Esophagus mucosa (tissue), 1 donor: Measurements from ENCODE around the gene SMC1B. TPM values are rescaled to one million over a fixed set of nuclear protein-coding genes. Genes with fewer than 3 reads are reported as not detected.
"Not testable (repeated sequence)": the region's sequence is repeated elsewhere in the genome, so short reads cannot be mapped to it uniquely, and the experiment has no call there.

ENCODE experiments used
- ATAC-seq: fragments of 200-7000 bp; cut with Tn5 transposase; one replicate; pipeline ENCODE4 v1.9.1; 2020
- total RNA-seq: library from RNA; stranded (reverse); gene quantifications from one replicate; pipeline ENCODE4 v1.2.4, GENCODE V29; 2023
- donor health status: DM: yes; HTN: yes; CAD: no.

SMC1B gene
- total RNA-seq, 1 donor from 2014 or later = not detected

- ATAC-seq = no peak
These were observed 73.1 kb downstream of the SMC1B start for GRCh38 chr22:45340323-45340722.

GRCh38 chr22:45338795-45339194, 74.6 kb downstream of the SMC1B start:
- no peak for ATAC-seq

DNA sequence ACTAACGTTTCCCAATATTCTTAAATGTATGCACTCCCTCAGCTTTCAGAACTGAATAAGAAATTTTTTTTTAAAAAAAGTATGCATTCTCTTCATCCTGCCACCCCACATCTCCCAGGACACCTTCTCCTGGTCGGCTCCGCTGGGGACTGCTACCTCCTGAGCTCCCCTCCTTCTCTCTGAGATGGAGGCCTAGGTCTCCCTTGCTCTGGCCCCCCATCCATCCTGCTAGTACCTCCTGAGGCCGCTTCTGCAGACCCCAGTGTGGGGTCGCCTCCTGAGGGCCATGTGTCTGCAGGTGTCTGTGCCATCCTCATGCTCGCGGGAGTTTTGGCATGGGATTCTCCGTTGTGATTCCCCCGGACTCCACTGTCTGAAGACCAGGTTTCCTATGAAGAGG, 75.9 kb downstream of the SMC1B start:
- no peak for ATAC-seq

- no peak for ATAC-seq
These were observed 76.4 kb downstream of the SMC1B start for GRCh38 chr22:45336971-45337431.

- ATAC-seq = no peak
These were observed 77.4 kb downstream of the SMC1B start for GRCh38 chr22:45335854-45336522.

DNA sequence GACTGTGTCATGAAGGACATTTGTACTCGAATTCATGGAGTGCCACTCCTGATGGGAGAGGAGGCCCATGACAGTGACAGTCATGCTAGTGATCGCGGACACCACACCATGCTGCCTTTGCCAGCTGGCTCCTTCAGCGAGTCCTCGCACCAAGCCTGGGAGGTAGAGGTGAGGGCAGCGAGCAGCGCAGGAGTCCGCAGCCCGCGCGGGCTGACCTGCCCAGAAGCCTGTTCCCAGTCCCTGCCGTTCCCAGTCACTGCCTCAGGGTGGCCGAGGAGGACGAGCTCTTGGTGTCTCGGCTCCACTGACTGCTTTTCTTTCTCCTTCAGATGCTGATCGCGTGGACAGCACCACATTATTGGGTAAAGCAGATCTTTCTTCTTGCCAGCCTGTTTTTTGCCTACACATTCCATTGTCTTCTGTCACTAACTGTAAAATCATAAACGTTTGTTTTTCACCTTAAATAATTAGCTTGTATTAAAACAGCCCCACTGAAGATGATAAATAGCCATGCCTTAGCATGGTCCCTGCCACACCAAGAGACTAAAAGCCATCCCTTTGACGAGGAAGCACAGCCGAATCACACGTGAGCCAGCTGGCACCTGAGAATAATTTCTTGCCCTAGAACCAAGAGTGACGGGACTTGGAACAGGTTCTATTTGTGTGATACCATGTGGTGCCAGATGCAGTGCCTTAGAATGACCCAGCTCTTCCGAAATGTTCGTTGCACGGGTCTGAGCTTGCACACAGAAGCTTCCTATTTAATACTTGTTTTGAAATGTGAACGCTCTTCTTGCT, 78.2 kb downstream of the SMC1B start:
- peak; percentile 66 for ATAC-seq

GRCh38 chr22:45334528-45334927, 78.9 kb downstream of the SMC1B start:
- ATAC-seq = peak; percentile 48

DNA sequence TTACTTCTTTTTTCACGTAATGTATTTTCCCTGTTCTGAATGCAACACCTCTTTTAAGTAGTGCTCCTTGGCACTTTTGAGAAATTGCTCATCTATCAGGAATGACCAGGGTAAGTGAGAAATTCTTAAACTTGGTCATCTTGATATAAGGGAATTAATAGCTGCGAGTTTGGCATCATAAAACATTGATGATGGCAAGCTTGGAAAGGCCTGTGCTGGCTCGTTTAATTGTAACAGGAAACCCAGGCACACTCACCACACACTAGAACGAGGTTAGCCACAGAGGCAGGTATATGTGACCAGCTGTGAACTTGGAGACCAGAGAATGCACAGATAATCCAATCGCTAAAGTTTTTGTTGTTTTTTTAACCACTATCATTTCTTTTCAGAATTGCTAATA, 79.3 kb downstream of the SMC1B start:
- peak; percentile 27 for ATAC-seq

- ATAC-seq = no peak
These were observed 81.4 kb downstream of the SMC1B start for GRCh38 chr22:45332001-45332400.

- no peak for ATAC-seq
These were observed 81.9 kb downstream of the SMC1B start for GRCh38 chr22:45331486-45331885.

GRCh38 chr22:45330548-45330947, 82.9 kb downstream of the SMC1B start:
- ATAC-seq = no peak

DNA sequence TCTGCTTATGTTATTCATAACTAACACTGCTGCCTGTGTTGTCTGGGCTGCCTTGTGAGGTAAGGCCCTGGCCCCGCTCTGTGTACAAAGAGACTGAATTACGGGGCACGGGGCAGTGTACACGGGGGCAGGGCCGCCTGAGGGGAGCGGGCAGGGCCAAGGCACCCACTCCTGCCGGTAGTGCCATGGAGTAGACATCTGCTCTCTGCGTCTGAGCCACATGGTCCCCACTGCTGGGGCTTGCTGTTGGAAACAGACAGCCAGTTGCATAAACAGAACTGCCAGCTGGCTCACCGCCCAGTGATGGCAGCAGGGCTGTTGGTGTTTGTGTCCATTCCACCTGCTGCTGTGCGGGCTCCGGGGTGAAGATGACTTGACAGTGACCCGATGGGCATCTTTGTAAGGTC, 83.9 kb downstream of the SMC1B start:
- no peak for ATAC-seq

DNA sequence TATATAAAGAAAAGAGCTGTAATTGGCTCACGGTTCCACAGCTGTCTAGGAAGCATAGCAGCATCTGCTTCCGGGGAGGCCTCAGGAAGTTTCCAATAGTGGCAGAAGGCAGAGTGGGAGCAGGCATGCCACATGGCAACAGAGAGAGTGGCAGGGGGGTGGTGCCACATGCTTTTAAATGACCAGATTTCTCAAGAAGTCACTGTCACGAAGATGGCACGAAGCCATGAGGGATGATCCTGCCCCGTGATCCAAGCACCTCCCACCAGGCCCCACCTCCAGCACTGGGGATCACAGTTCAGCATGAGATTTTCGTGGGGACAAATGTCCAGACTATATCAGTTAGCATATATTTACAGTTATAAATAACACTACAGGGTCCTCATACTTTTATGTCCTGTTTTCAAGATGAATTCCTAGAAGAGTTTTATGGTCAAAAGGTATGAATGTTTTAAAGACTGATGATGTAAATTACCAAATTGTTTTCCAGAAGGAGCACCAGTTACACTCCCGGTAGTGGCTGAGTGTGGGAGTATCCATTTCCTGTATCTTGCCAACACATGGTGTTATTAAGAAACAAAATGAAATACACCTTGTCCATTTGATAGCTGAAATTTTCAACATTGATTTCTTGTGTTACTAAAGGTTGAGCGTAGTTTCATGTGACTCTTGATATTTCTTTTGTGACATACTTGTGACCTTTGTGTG, 84.4 kb downstream of the SMC1B start:
- no peak for ATAC-seq

DNA sequence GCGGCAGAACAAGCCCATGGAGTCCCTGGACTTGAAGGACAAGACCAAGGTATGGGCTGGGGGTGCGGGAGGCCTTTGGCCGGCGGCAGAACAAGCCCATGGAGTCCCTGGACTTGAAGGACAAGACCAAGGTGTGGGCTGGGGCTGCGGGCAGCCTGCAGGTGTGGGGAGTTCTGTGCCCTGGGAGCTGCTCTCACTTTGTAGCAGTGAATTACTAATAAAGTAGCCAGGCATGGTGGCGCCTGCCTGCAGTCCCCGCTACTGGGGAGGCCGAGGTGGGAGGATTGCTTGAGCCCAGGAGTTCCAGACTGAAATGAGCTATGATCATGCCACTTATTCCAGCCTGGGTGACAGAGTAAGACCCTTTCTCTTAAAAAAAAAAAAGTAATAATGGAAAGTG, 85.1 kb downstream of the SMC1B start:
- not testable (repeated sequence) for ATAC-seq

DNA sequence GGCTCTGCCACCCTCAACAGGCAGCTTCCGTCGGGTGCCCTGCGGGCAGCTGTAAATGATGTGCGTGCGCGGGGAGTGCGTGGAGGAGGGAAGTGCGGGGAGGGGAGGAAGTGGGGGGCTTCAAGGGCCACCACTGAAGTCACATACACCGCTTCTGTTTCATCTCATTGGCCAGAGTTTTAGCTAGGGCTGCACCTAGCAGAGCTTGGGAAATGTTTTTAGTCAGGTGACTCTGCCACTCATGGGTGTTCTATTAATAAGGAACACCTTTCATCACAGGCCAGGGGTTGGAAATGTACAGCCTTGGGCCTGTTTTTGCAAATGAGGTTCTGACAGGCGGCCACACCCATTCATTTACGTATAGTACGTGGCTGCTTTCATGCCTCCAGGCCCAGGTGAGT, 89.1 kb downstream of the SMC1B start:
- ATAC-seq = peak; percentile 61

- ATAC-seq = no peak
These were observed 89.7 kb downstream of the SMC1B start for GRCh38 chr22:45323695-45324094.

GRCh38 chr22:45322873-45323525, 90.4 kb downstream of the SMC1B start:
- ATAC-seq = no peak

DNA sequence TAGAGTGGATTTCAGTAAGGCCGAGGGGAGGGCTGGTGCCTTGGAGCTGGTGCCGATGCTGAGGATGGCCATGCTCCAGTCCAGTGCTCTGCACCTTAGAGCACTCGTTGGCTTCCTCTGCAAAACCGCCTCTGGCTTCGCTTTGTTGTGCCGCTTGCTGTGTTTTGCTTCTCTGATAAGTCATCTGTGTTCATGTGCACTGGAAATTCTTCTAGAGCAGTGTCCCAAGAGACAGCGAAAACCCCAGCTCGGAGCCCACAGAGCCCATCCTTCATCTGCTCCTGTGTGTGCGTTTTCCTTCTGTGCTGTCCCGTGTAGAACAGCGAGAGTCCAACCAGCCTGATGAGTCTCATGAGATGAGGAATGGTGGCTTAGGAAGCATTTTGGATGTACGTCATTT, 91.6 kb downstream of the SMC1B start:
- ATAC-seq = no peak

GRCh38 chr22:45320357-45320976, 92.9 kb downstream of the SMC1B start:
- no peak for ATAC-seq

- no peak for ATAC-seq
These were observed 94.1 kb downstream of the SMC1B start for GRCh38 chr22:45319324-45319685.

GRCh38 chr22:45318558-45319323, 94.7 kb downstream of the SMC1B start:
- ATAC-seq = no peak

DNA sequence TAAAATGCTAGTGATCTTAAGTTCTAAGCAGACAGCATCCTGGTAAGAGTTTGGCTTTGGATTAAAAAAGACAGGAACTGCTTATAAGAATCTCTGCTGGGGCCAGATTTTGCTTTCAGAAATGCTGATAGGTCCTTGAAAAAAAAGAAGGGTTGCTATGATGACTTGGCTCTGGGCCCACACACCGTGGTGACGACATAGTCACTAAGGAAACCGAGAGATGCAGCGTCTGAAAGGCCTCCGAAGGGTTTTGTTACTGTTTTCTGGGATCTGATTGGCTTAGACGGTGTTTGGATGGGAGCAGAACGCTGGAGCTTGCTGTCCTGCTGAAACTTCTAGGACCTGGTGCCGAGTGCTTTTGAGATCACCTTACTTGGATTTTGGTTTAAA, 95.2 kb downstream of the SMC1B start:
- peak; percentile 33 for ATAC-seq
